H9 (cell line): ENCODE measurements around the gene PLD5. TPM values are rescaled to one million over a fixed set of nuclear protein-coding genes. Genes with fewer than 3 reads are reported as not detected.
A peak's percentile ranks its signal among the peaks of the same experiment; 100 is the strongest.

Experiments
- DNase-seq: peaks from one replicate; pipeline ENCODE4 v3.0.0-alpha.2; 2017
- H2AFZ ChIP-seq: one replicate; pipeline ENCODE4 v1.6.1; 2013; ENCODE audit warnings: mild to moderate bottlenecking, low read length, control low read depth, moderate library complexity
- H2AK5ac ChIP-seq: 2 replicates; pipeline ENCODE4 v1.6.1; 2013; ENCODE audit warnings: low read length, control low read depth, mixed read lengths; ENCODE audit not compliant: insufficient read length
- H2BK120ac ChIP-seq: one replicate; pipeline ENCODE4 v1.6.1; 2013; ENCODE audit warnings: low read depth, mild to moderate bottlenecking, low read length, control low read depth, inconsistent platforms; ENCODE audit not compliant: poor library complexity, severe bottlenecking
- H2BK12ac ChIP-seq: 2 replicates; pipeline ENCODE4 v1.6.1; 2013; ENCODE audit warnings: low read length, control low read depth, mixed read lengths, low read depth; ENCODE audit not compliant: insufficient read length
- H2BK15ac ChIP-seq: 2 replicates; pipeline ENCODE4 v1.6.1; 2013; ENCODE audit warnings: low read depth, low read length, control low read depth
- H2BK20ac ChIP-seq: one replicate; pipeline ENCODE4 v1.6.1; 2013; ENCODE audit warnings: low read depth, mild to moderate bottlenecking, low read length, control low read depth, inconsistent platforms; ENCODE audit not compliant: poor library complexity, severe bottlenecking
- H2BK5ac ChIP-seq: 2 replicates; pipeline ENCODE4 v1.6.1; 2013; ENCODE audit warnings: low read length, control low read depth, mixed read lengths; ENCODE audit not compliant: insufficient read length
- H3K14ac ChIP-seq: 2 replicates; pipeline ENCODE4 v1.6.1; 2013; ENCODE audit warnings: low read length, control low read depth; ENCODE audit not compliant: insufficient read depth
- H3K18ac ChIP-seq: 2 replicates; pipeline ENCODE4 v1.6.1; 2013; ENCODE audit warnings: low read depth, mild to moderate bottlenecking, mixed read lengths, low read length, control low read depth; ENCODE audit not compliant: insufficient read length
- H3K23ac ChIP-seq: 2 replicates; pipeline ENCODE4 v1.6.1; 2013; ENCODE audit warnings: low read length, control low read depth, mixed read lengths, low read depth; ENCODE audit not compliant: insufficient read length
- H3K23me2 ChIP-seq: 2 replicates; pipeline ENCODE4 v1.6.1; 2013; ENCODE audit warnings: low read depth, mild to moderate bottlenecking, mixed read lengths, low read length, control low read depth; ENCODE audit not compliant: insufficient read length, poor library complexity, severe bottlenecking
- H3K27ac ChIP-seq: 2 replicates; pipeline ENCODE4 v1.5.1; 2013; ENCODE audit warnings: low read length, control low read depth, mixed read lengths, low read depth; ENCODE audit not compliant: insufficient read length
- H3K27me3 ChIP-seq: 2 replicates; pipeline ENCODE4 v1.6.1; 2013; ENCODE audit warnings: low read length, control low read depth, inconsistent platforms; ENCODE audit not compliant: insufficient read depth
- H3K4ac ChIP-seq: 2 replicates; pipeline ENCODE4 v1.6.1; 2013; ENCODE audit warnings: low read depth, mild to moderate bottlenecking, control low read depth, inconsistent platforms, low read length, moderate library complexity
- H3K4me1 ChIP-seq: 2 replicates; pipeline ENCODE4 v1.6.1; 2013; ENCODE audit warnings: low read length, control low read depth, inconsistent platforms; ENCODE audit not compliant: insufficient read depth
- H3K4me2 ChIP-seq: 2 replicates; pipeline ENCODE4 v1.6.1; 2013; ENCODE audit warnings: low read length, control low read depth, mixed read lengths; ENCODE audit not compliant: insufficient read length, insufficient read depth
- H3K56ac ChIP-seq: 2 replicates; pipeline ENCODE4 v1.6.1; 2013; ENCODE audit warnings: low read depth, mild to moderate bottlenecking, mixed read lengths, low read length, control low read depth; ENCODE audit not compliant: insufficient read length
- H3K79me1 ChIP-seq: 2 replicates; pipeline ENCODE4 v1.6.1; 2013; ENCODE audit warnings: low read depth, mild to moderate bottlenecking, moderate library complexity, low read length, control low read depth, inconsistent platforms; ENCODE audit not compliant: insufficient read depth, poor library complexity, severe bottlenecking
- H3K79me2 ChIP-seq: 2 replicates; pipeline ENCODE4 v1.6.1; 2013; ENCODE audit warnings: low read length, control low read depth, inconsistent platforms; ENCODE audit not compliant: insufficient read depth
- H3K9ac ChIP-seq: 2 replicates; pipeline ENCODE4 v1.6.1; 2013; ENCODE audit warnings: low read length, control low read depth, mixed read lengths; ENCODE audit not compliant: insufficient read length; ENCODE audit errors: extremely low read depth
- H3K9me3 ChIP-seq: one replicate; pipeline ENCODE4 v1.6.1; 2013; ENCODE audit warnings: low read depth, low read length, inconsistent platforms; ENCODE audit not compliant: control insufficient read depth
- H3T11ph ChIP-seq: one replicate; pipeline ENCODE4 v1.6.1; 2013; ENCODE audit warnings: mild to moderate bottlenecking, low read length, control low read depth, inconsistent platforms
- H4K20me1 ChIP-seq: one replicate; pipeline ENCODE4 v1.6.1; 2013; ENCODE audit not compliant: control insufficient read depth, insufficient read length, insufficient read depth
- H4K5ac ChIP-seq: 2 replicates; pipeline ENCODE4 v1.6.1; 2013; ENCODE audit warnings: low read depth, mild to moderate bottlenecking, mixed read lengths, low read length, control low read depth; ENCODE audit not compliant: insufficient read length
- H4K8ac ChIP-seq: replicated peaks from 2 replicates; pipeline ENCODE4 v1.6.1; 2013; ENCODE audit warnings: low read length, control low read depth, mixed read lengths, low read depth; ENCODE audit not compliant: insufficient read length
- H4K91ac ChIP-seq: 2 replicates; pipeline ENCODE4 v1.6.1; 2013; ENCODE audit warnings: low read depth, mild to moderate bottlenecking, moderate library complexity, mixed read lengths, low read length, control low read depth; ENCODE audit not compliant: insufficient read length
- H3K27ac Mint-ChIP-seq, 3 experiments: 2 replicates in 2 of 3; 3 replicates in 1 of 3; pipeline ENCODE4 v1.8.0; 2020 to 2021; ENCODE audit warnings: mixed read lengths in 3 of 3, mild to moderate bottlenecking in 1 of 3, moderate library complexity in 1 of 3
- H3K27me3 Mint-ChIP-seq: 2 replicates; pipeline ENCODE4 v1.8.0; 2021; ENCODE audit warnings: low read depth, mild to moderate bottlenecking, moderate library complexity, mixed read lengths
- H3K36me3 Mint-ChIP-seq, 3 experiments: 2 replicates in 2 of 3; 3 replicates in 1 of 3; pipeline ENCODE4 v1.8.0; 2020 to 2021; ENCODE audit warnings: low read depth in 3 of 3, mixed read lengths in 3 of 3; ENCODE audit not compliant: insufficient read depth in 1 of 3
- H3K4me1 Mint-ChIP-seq, 2 experiments: 2 replicates each; pipeline ENCODE4 v1.8.0; 2020; ENCODE audit warnings: mixed read lengths in 2 of 2
- H3K4me3 Mint-ChIP-seq, 2 experiments: 2 replicates in 1 of 2; 3 replicates in 1 of 2; pipeline ENCODE4 v1.8.0; 2020 to 2021; ENCODE audit warnings: mild to moderate bottlenecking in 2 of 2, mixed read lengths in 2 of 2, moderate library complexity in 1 of 2
- H3K9me3 Mint-ChIP-seq, 2 experiments: 2 replicates in 1 of 2; 3 replicates in 1 of 2; pipeline ENCODE4 v1.8.0; 2020; ENCODE audit warnings: mild to moderate bottlenecking in 2 of 2, mixed read lengths in 2 of 2, moderate library complexity in 1 of 2
- WGBS: extraction: QIAGEN DNeasy Blood & Tissue Kit; methylation state at CpG from one replicate; pipeline ENCODE4 v1.1.7; 2013; ENCODE audit warnings: missing lambda C conversion rate, low lambda C conversion rate, mixed read lengths; ENCODE audit not compliant: insufficient read length; ENCODE audit errors: extremely low coverage; 5-methylcytosine and 5-hydroxymethylcytosine counted together
- total RNA-seq: library from RNA; stranded (reverse); gene quantifications from 2 replicates; pipeline ENCODE4 v1.2.1, GENCODE V29; 2021
- TF ChIP-seq, protein P1 (sequence below): fragments of 200-600 bp; sonication (generic); conservative IDR thresholded peaks from 3 replicates; pipeline ENCODE4 v1.8.0; 2021; ENCODE audit warnings: antibody characterized with exemption, mild to moderate bottlenecking

Gene PLD5
- total RNA-seq, 1 experiment from 2014 or later, result 5.2 TPM

GRCh38 chr1:242470774-242471173 is 53.7 kb downstream of the PLD5 start:
- no peak overlapping the region for H3K9ac ChIP-seq
- no peak overlapping the region for H3K18ac ChIP-seq
- Mint-ChIP-seq H3K36me3 (no peaks in the 10 kb centered on the region; a peak in 1 of 7 replicates), H3K27ac (peak overlapping the region in 1 of 3 experiments; percentile 46; a peak in 2 of 7 replicates), H3K27me3 (no peaks in the 10 kb centered on the region), H3K4me3 (no peak overlapping the region), H3K4me1 (0 out of 4 replicates have a peak, but pooled peaks cover 0 to 4% of the 10 kb centered on the region in 2 experiments), H3K9me3 (no peaks in the 10 kb centered on the region; a peak in 1 of 5 replicates)
- no peak overlapping the region for H3K4me2 ChIP-seq
- H3K79me1 ChIP-seq, result no peaks in the 10 kb centered on the region
- H3K4ac ChIP-seq, result no peak overlapping the region
- no peak overlapping the region for H2BK5ac ChIP-seq
- no peak for DNase-seq
- no peaks in the 10 kb centered on the region for H3K9me3 ChIP-seq
- H2AFZ ChIP-seq, result no peak overlapping the region
- no peak overlapping the region for H3K23ac ChIP-seq
- H3K14ac ChIP-seq, result no peak overlapping the region
- no peaks in the 10 kb centered on the region for H4K20me1 ChIP-seq
- no peaks in the 10 kb centered on the region for H3K4me1 ChIP-seq
- no peaks in the 10 kb centered on the region for H3K79me2 ChIP-seq
- H3K27ac ChIP-seq, result no peak overlapping the region
- H3T11ph ChIP-seq, result no peak overlapping the region
- no peak overlapping the region for H3K56ac ChIP-seq
- TF ChIP-seq, protein P1, sequence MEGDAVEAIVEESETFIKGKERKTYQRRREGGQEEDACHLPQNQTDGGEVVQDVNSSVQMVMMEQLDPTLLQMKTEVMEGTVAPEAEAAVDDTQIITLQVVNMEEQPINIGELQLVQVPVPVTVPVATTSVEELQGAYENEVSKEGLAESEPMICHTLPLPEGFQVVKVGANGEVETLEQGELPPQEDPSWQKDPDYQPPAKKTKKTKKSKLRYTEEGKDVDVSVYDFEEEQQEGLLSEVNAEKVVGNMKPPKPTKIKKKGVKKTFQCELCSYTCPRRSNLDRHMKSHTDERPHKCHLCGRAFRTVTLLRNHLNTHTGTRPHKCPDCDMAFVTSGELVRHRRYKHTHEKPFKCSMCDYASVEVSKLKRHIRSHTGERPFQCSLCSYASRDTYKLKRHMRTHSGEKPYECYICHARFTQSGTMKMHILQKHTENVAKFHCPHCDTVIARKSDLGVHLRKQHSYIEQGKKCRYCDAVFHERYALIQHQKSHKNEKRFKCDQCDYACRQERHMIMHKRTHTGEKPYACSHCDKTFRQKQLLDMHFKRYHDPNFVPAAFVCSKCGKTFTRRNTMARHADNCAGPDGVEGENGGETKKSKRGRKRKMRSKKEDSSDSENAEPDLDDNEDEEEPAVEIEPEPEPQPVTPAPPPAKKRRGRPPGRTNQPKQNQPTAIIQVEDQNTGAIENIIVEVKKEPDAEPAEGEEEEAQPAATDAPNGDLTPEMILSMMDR, result no peak
- no peak overlapping the region for H4K91ac ChIP-seq
- H2AK5ac ChIP-seq, result no peak overlapping the region
- no CpG with 5 or more reads among the region's 6 CpGs for WGBS
- H3K27me3 ChIP-seq, result no peaks in the 10 kb centered on the region
- no peak overlapping the region for H4K8ac ChIP-seq
- H2BK120ac ChIP-seq, result no peak overlapping the region
- no peak overlapping the region for H2BK20ac ChIP-seq
- no peaks in the 10 kb centered on the region for H3K23me2 ChIP-seq
- H2BK12ac ChIP-seq, result no peak overlapping the region
- H4K5ac ChIP-seq, result no peak overlapping the region
- no peak overlapping the region for H2BK15ac ChIP-seq
